ENCODE measurements around the gene KCTD12. TPM values are rescaled to one million over a fixed set of nuclear protein-coding genes. Genes with fewer than 3 reads are reported as not detected.

KCTD12 gene
- total RNA-seq, 2 donors from 2014 or later = 30.3 to 58.4 TPM

- H3K27ac ChIP-seq = no peak overlapping the region
- TF ChIP-seq CTCF (IDR thresholded peaks at IDR 0.05) = no peak
- no peaks in the 10 kb centered on the region for H3K9me3 ChIP-seq
- no peaks in the 10 kb centered on the region for H3K27me3 ChIP-seq
- intact Hi-C loops (cut with DNase I) = no loop called here
- no peak overlapping the region for H3K4me3 ChIP-seq
- no peaks in the 10 kb centered on the region for H3K4me1 ChIP-seq
- DNase-seq = no peak
- H3K36me3 ChIP-seq = no peaks in the 10 kb centered on the region
- no peak overlapping the region for H3K9ac ChIP-seq (ENCODE audit: low read depth in 2 of 2, low read length in 2 of 2)
Observed at GRCh38 chr13:76861859-76862258, 24.3 kb downstream of the KCTD12 start.

GRCh38 chr13:76860706-76861105, 25.5 kb downstream of the KCTD12 start:
- no peak for DNase-seq
- no peaks in the 10 kb centered on the region for H3K36me3 ChIP-seq
- TF ChIP-seq CTCF (IDR thresholded peaks at IDR 0.05) = no peak
- H3K9me3 ChIP-seq = no peaks in the 10 kb centered on the region
- H3K9ac ChIP-seq (ENCODE audit: low read depth in 2 of 2, low read length in 2 of 2) = no peak overlapping the region
- H3K27ac ChIP-seq = no peak overlapping the region
- no peak overlapping the region for H3K4me3 ChIP-seq
- H3K27me3 ChIP-seq = no peaks in the 10 kb centered on the region
- H3K4me1 ChIP-seq = no peaks in the 10 kb centered on the region
- intact Hi-C loops (cut with DNase I) = no loop called here

DNA sequence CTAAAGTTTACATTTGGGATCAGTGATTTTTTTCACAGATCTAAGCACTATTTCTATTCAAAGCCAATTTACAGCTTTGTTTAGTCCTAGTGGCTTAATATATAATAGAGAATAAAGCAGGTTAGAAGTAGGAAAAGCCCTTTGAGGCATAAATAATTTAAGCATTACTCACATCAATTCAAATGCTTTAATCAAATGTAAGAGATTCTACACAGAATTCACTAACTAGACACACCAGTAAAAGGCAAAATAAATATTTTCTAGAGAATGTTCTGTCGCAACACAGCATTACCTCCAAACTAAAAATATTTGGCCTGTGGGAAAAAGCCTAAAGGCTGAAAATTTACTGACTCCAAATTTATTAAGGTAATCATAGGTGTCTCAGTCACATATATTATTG, 31.3 kb downstream of the KCTD12 start:
- no peak overlapping the region for H3K9ac ChIP-seq (ENCODE audit: low read depth in 2 of 2, low read length in 2 of 2)
- no peaks in the 10 kb centered on the region for H3K4me1 ChIP-seq
- H3K27ac ChIP-seq = no peak overlapping the region
- H3K4me3 ChIP-seq = no peak overlapping the region
- H3K27me3 ChIP-seq = no peaks in the 10 kb centered on the region
- TF ChIP-seq CTCF (IDR thresholded peaks at IDR 0.05) = no peak
- no peaks in the 10 kb centered on the region for H3K9me3 ChIP-seq
- H3K36me3 ChIP-seq = no peaks in the 10 kb centered on the region
- DNase-seq = no peak
- intact Hi-C loops (cut with DNase I) = no loop called here

DNA sequence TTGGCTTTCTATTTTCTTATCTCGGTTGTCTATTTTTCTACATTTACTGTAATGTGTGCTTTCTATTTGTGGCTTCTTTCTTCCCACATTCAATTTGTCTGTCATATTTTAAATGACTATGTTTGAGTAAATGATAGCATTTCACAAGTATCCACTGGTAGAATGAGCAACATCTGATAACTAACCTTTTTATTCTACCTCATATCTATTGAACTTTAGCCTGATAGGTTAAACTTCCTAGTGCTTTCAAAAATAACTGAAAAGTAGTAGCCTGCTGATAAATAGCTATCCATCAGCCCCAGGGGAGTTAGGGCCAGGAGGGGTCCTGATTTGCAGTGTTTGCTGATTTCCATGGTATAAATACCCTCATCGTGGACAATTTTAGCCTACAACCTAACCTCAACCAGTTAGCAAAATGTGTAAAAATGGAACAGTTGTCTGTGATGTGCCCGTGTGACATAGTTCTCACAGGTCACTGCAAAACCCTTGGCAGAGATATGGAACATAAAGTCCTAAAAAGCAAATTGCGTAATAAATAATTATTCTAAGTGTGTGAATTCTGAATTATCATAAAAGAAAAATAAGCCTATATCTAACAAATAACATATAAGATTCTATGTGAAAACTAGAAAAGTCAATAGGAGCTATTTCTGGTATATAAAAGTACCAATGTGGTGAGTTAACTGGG, 32.1 kb downstream of the KCTD12 start:
- no peak overlapping the region for H3K27ac ChIP-seq
- no peak overlapping the region for H3K9ac ChIP-seq (ENCODE audit: low read depth in 2 of 2, low read length in 2 of 2)
- no peaks in the 10 kb centered on the region for H3K9me3 ChIP-seq

GRCh38 chr13:76853481-76853880, 32.7 kb downstream of the KCTD12 start:
- no peak overlapping the region for H3K9ac ChIP-seq (ENCODE audit: low read depth in 2 of 2, low read length in 2 of 2)
- no peak for TF ChIP-seq CTCF (IDR thresholded peaks at IDR 0.05)
- intact Hi-C loops (cut with DNase I) = no loop called here
- DNase-seq = no peak
- H3K27me3 ChIP-seq = no peaks in the 10 kb centered on the region
- no peak overlapping the region for H3K27ac ChIP-seq
- H3K4me1 ChIP-seq = no peaks in the 10 kb centered on the region
- no peaks in the 10 kb centered on the region for H3K36me3 ChIP-seq
- no peaks in the 10 kb centered on the region for H3K9me3 ChIP-seq
- H3K4me3 ChIP-seq = no peak overlapping the region

More for the DNA sequence above, 32.1 kb downstream of the KCTD12 start:
- Histone ChIP-seq H3K4me3 (no peak overlapping the region), H3K27me3 (no peaks in the 10 kb centered on the region), H3K36me3 (no peaks in the 10 kb centered on the region), H3K4me1 (no peaks in the 10 kb centered on the region)
- no peak for TF ChIP-seq CTCF (IDR thresholded peaks at IDR 0.05)
- DNase-seq = no peak
- intact Hi-C loops (cut with DNase I) = no loop called here
